ENCODE data around the gene VMAC.
"Not testable (repeated sequence)": the region's sequence is repeated elsewhere in the genome, so short reads cannot be mapped to it uniquely, and the experiment has no call there.

Gene VMAC

DNA sequence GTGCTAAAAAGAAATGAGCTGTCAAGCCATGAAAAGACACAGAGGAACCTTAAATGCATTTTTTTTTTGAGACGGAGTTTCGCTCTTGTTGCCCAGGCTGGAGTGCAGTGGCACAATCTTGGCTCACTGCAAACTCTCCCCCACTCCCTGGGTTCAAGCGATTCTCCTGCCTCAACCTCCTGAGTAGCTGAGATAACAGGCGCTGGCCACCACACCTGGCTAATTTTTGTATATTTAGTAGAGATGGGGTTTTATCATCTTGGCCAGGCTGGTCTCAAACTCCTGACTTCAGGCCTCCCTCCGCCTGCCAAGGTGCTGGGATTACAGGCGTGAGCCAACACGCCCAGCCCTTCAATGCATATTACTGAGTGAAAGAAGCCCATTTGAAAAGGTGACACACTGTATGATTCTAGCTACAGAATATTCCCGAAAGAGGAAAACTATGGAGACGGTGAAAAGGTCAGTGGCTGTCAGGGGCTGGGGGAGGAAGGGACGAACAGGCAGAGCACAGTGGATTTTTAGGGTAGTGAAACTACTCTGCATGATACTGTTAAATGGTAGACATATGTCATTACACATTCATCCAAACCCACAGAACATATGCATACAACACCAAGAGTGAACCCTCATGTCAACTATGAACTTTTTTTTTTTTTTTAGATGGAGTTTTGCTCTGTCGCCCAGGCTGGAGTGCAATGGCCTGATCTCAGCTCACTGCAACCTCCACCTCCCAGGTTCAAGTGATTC lies 20.4 kb upstream of the VMAC start:
- not testable (repeated sequence) for DNase-seq (ENCODE audit: low spot score)

GRCh38 chr19:5889288-5889971 lies 15.2 kb upstream of the VMAC start:
- DNase-seq (ENCODE audit: low spot score) = no peak

DNA sequence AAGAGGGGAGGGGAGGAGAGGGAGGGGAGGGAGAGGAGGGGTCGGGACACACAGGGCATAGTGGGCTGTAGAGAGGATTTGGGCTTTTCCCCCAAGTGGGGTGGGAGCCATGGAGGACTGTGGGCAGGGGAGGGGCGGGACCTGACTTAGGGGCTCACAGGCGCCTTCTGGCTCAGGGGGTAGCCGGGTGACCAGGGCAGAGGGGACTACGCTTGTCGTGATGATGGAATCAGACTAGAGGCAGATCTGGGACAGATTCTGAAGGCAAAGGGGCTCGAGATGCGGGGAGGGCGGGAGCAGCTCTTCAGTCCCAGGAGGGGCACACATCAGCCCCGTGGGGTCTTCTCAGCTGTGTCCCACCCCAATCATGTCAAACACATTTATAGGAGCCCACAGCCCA lies 14.6 kb upstream of the VMAC start:
- DNase-seq (ENCODE audit: low spot score) = no peak

GRCh38 chr19:5891572-5891937 lies 13.1 kb upstream of the VMAC start:
- no peak for DNase-seq (ENCODE audit: low spot score)

- DNase-seq (ENCODE audit: low spot score) = no peak
Measured at GRCh38 chr19:5891938-5892771, 12.5 kb upstream of the VMAC start.

- no peak for DNase-seq (ENCODE audit: low spot score)
Measured at GRCh38 chr19:5892772-5893275, 11.8 kb upstream of the VMAC start.

DNA sequence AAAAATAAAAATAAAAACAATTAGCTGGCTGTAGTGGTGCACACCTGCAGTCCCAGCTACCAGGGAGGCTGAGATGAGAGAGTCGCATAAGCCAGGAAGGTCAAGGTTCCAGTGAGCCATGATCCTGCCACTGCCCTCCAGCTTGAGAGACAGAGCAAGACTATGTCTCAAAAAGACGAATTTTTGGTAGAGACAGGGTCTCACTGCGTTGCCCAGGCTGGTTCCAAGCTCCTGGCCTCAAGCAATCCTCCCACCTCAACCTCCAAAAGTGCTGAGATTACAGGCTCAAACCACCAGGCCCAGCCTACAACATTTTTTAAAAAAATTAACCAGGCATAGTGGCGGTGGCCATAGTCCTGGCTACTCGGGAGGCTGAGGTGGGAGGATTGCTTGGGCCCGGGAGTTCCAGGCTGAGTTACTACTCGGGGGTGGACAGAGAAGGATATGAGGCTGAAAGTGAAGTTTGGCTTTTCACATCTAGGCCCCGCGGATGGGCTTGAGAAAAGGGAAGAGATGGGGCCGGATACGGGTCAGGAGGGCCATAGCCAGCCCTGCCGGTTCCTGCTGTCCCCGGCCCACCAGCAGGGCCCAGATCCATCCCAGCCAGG lies 11.3 kb upstream of the VMAC start:
- DNase-seq (ENCODE audit: low spot score) = no peak

DNA sequence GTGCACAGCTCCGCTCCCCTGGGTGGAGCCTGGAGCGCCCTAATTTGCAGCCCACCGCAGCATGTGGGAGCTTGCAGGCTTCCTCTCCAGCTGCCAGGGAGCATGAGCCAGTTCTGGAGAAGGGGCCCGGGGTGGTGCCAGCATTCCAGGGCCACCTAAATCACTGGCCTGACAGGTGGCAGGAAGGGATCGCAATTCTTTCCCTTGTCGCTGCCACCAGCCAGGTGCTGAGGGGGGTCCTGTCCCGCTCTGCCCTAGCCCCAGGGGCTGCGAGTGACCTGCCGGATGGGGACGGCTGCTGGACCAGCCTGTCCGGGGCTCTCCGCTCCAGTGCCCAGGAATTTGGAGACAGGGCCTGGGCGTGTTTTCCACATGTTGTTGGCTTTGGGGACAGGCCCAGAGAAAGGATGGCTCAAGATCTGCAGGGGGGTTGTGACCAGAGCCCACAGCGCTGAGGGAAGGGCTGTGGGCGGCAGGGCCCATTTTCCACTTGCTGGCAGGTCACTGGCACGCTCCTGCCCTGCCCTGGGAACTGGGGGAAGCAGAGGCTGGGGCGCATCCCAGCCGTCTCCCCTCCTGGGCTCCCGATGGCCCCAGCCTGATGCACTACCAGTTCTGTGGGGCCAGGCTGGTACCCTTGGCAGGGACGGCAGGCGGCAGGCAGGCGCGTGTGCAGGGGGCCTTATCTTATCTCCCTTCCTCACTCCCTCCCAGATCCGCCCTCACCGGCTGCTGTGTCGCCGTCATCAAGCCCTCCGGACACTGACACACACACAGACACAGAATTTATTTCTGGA lies 10.6 kb upstream of the VMAC start:
- no peak for DNase-seq (ENCODE audit: low spot score)

GRCh38 chr19:5894704-5895349 lies 9.8 kb upstream of the VMAC start:
- no peak for DNase-seq (ENCODE audit: low spot score)

- DNase-seq (ENCODE audit: low spot score) = no peak
Measured at GRCh38 chr19:5895409-5895808, 9.3 kb upstream of the VMAC start.

DNA sequence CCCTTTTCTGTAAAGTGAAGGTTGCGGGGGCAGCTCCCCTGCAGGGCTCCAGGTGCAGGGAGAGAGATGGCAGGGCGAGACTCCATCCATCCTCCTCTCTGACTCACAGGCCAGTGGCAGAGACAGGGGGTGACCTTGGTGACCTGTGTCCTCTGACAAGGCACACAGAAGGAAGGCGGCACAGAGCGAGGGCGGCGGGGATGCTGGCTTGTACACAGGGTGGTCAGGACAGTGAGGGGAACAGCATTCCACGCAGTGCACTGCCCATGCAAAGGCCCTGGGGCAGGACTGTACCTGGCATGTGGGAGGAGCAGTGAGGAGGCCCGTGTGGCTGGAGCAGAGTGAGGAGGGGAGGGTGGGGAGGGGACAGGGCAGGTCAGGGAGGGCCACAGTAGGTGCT lies 8.8 kb upstream of the VMAC start:
- DNase-seq (ENCODE audit: low spot score) = no peak

GRCh38 chr19:5896365-5897076 lies 8.2 kb upstream of the VMAC start:
- no peak for DNase-seq (ENCODE audit: low spot score)

GRCh38 chr19:5897189-5897969 lies 7.3 kb upstream of the VMAC start:
- no peak for DNase-seq (ENCODE audit: low spot score)

- DNase-seq (ENCODE audit: low spot score) = no peak
Measured at GRCh38 chr19:5899728-5900526, 4.7 kb upstream of the VMAC start.

- no peak for DNase-seq (ENCODE audit: low spot score)
Measured at GRCh38 chr19:5900976-5901375, 3.7 kb upstream of the VMAC start.

GRCh38 chr19:5903056-5903623 lies 1.5 kb upstream of the VMAC start:
- DNase-seq (ENCODE audit: low spot score) = no peak

- DNase-seq (ENCODE audit: low spot score) = no peak
Measured at GRCh38 chr19:5903624-5904351, 884 bp upstream of the VMAC start, which contains the start of gene NDUFA11. NDUFA11 (minus strand) TSS chr19:5903790; CDS start chr19:5903708, 82 bp downstream.
